Lower lobe of right lung (tissue), 2 donors: Measurements from ENCODE around the gene IHH. TPM values are rescaled to one million over a fixed set of nuclear protein-coding genes. Genes with fewer than 3 reads are reported as not detected.
A peak's percentile ranks its signal among the peaks of the same experiment; 100 is the strongest.

Experiments
- ATAC-seq, 2 donors: fragments of 200-7000 bp; cut with Tn5 transposase; one replicate each; pipeline ENCODE4 v1.9.1; 2020 to 2022; ENCODE audit warnings: mild to moderate bottlenecking in 2 of 2, moderate library complexity in 2 of 2
- DNase-seq: peaks from one replicate; pipeline ENCODE4 v3.0.0-alpha.2; 2020
- H3K27ac ChIP-seq: fragments of 200-600 bp; one replicate; pipeline ENCODE4 v1.8.0; 2022
- H3K27me3 ChIP-seq: fragments of 200-600 bp; one replicate; pipeline ENCODE4 v1.8.0; 2022; ENCODE audit warnings: low read depth
- H3K36me3 ChIP-seq: fragments of 200-600 bp; one replicate; pipeline ENCODE4 v1.8.0; 2022; ENCODE audit warnings: mild to moderate bottlenecking
- H3K4me1 ChIP-seq: fragments of 200-600 bp; one replicate; pipeline ENCODE4 v1.8.0; 2022
- H3K4me3 ChIP-seq: fragments of 200-600 bp; one replicate; pipeline ENCODE4 v1.8.0; 2022; ENCODE audit warnings: mild to moderate bottlenecking
- H3K9me3 ChIP-seq: fragments of 200-600 bp; one replicate; pipeline ENCODE4 v1.8.0; 2022
- intact Hi-C: fragments of 100-400 bp; cut with DNase I; formaldehyde crosslinking; loops from one replicate; pipeline ENCODE4 v1.11.0; 2022
- long read RNA-seq: library from polyadenylated mRNA; unstranded; transcript quantifications from one replicate; pipeline ENCODE4 v2.0.0, GENCODE V29; 2021
- total RNA-seq: library from RNA; stranded (reverse); fragmentation: NEBNext Ultra II Directional; extraction: Animal tissue kit (Norgen Biotek cat#: 25700); gene quantifications from one replicate; pipeline ENCODE4 v1.2.1, GENCODE V29; 2021
- TF ChIP-seq, protein P1 (sequence below): fragments of 200-600 bp; IDR thresholded peaks from one replicate; pipeline ENCODE4 v1.8.0; 2022; ENCODE audit warnings: antibody characterized with exemption, mild to moderate bottlenecking
- donor health status: DM: no; HTN: yes; CAD: no; lungs with severe emphysema.

The IHH gene
- total RNA-seq, result 0.71 TPM
- long read RNA-seq, partial matches to known transcripts, result 1 of 3 reads
- long read RNA-seq, other reads (novel, unspliced or antisense), result 0 of 3 reads

DNA sequence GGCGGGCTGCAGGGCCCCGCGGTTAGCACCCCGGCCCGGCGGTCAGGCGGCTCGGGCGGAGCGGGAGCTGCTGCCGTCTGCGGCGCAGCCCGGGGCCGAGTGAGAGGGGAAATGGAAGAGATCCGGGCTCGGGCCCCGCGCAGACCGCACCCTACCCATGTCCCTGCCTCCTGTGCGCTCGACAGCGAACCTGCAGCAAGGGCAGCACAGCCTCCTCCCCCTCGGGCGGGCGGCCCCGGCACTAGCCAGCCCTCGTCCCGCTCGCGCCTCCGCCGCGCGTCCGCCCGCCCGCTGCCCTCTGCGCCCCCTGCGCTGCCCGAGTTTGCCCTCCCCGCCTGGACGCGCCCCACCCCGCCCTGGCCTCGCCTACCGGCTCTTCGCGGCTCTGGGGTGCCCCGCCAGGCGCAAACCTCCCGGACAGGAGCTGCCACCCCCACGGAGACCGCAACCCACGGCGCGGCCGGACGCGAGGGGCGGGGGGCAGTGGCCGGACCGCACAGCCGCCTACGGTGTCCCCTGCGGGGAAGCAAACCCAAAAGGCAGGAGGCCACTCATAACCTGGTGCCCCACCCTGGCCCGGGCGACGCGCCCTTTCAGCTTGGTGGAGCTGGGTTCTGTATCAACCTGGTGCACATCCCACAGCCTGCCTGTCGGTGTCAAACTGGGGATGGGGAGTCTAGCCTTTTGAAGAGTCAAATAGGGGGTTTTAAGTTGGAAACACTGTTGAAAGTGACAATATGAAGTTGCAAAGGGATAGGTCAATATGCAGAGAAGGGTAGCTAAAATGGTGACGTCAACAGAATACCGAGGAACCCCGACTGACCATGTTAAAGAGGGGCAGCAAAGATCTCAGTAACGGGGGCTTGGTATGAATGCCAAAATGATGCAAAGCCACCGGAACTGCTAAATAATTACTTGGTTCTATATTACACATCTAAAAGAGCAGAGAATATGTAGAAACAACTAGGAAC is at the start of gene IHH:
Gene IHH (minus strand): TSS at position 101 of the 971 bp plus-strand sequence. CDS start 454 bp downstream, outside the sequence.
- Histone ChIP-seq H3K4me3 (peak within 1 kb of the TSS; percentile 46), H3K27ac (no peak within 1 kb of the TSS), H3K36me3 (no peaks in the 10 kb centered on the region), H3K9me3 (no peaks in the 10 kb centered on the region), H3K27me3 (peaks cover 59% of the 10 kb centered on the region), H3K4me1 (peaks cover 39% of the 10 kb centered on the region)
- peak; percentile 56 for DNase-seq
- intact Hi-C loops, result no loop called here
- peak; percentile 3 to 15 for ATAC-seq
- TF ChIP-seq, protein P1, sequence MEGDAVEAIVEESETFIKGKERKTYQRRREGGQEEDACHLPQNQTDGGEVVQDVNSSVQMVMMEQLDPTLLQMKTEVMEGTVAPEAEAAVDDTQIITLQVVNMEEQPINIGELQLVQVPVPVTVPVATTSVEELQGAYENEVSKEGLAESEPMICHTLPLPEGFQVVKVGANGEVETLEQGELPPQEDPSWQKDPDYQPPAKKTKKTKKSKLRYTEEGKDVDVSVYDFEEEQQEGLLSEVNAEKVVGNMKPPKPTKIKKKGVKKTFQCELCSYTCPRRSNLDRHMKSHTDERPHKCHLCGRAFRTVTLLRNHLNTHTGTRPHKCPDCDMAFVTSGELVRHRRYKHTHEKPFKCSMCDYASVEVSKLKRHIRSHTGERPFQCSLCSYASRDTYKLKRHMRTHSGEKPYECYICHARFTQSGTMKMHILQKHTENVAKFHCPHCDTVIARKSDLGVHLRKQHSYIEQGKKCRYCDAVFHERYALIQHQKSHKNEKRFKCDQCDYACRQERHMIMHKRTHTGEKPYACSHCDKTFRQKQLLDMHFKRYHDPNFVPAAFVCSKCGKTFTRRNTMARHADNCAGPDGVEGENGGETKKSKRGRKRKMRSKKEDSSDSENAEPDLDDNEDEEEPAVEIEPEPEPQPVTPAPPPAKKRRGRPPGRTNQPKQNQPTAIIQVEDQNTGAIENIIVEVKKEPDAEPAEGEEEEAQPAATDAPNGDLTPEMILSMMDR, result no peak

DNA sequence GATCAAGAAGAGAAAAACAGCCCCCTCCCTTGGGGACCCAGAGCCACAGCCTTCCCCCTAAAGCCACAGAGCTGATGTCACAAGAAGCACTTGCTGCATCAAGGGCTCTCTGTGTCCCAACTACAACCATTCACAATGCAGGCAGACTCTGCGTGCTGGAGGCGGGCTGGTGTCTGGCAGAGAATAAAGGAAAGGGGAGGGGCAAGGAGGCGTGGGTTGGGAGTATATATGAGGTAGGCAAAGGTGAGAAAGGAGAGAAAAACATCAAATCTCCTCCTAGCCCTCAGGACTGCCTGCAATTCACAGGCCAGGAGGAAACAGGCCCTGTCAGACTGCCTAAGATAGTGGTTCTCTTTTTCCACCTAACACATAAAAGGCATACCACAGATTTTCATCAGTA is 48.8 kb upstream of the IHH start:
- DNase-seq (peak; percentile 67), ATAC-seq (peak; percentile 87 to 90)
- Histone ChIP-seq H3K9me3 (no peaks in the 10 kb centered on the region), H3K4me1 (peaks cover 23% of the 10 kb centered on the region), H3K4me3 (no peak overlapping the region), H3K36me3 (no peaks in the 10 kb centered on the region), H3K27me3 (no peaks in the 10 kb centered on the region), H3K27ac (peak overlapping the region; percentile 12)
- TF ChIP-seq, protein P1, result no peak
- intact Hi-C loops, result no loop called here

DNA sequence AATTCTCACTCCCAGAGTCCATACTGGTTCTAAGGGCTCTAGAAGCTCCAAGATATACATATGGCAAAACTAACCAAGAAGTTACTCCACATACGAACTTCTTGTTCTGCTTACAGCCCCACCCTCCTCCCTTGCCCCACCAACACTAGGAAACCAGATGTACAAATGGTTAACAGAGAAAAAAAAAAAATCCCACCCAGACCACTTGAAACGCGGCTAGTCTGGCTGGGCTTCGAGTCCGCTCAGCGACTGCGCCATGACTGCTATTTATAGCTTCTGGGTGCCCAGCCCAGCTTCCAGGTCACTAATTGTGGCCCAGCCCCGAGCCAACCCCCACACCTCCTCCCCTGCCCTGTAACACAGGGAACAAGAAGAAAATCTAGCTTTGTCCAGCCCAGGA is 47.0 kb upstream of the IHH start:
- TF ChIP-seq, protein P1, result no peak
- no peaks in the 10 kb centered on the region for H3K36me3 ChIP-seq
- H3K27ac ChIP-seq, result peak overlapping the region; percentile 2
- DNase-seq (peak; percentile 55), ATAC-seq (peak; percentile 69 to 74)
- H3K27me3 ChIP-seq, result no peaks in the 10 kb centered on the region
- no peak overlapping the region for H3K4me3 ChIP-seq
- intact Hi-C loops, result no loop called here
- peaks cover 23% of the 10 kb centered on the region for H3K4me1 ChIP-seq
- H3K9me3 ChIP-seq, result no peaks in the 10 kb centered on the region

DNA sequence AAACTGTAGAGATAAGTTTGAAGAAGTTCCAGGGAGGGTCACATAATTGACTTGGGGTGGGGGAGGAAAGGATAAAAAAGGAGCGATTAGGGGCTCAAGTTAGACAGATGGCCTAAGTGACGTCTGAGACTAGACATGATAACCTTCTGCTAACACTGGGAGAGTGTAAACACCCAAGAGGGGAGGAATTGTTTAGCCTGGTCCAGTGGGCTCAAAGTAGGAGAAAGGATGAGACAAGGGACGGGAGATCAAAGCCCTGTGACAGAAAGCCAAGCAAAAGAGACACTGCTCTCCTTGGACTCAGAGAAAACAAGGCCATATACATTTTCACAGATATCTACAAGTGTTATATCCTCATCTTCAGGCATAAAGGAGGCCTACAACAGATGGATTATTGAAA is 45.5 kb upstream of the IHH start:
- Histone ChIP-seq H3K27ac (no peak overlapping the region), H3K36me3 (no peaks in the 10 kb centered on the region), H3K9me3 (no peaks in the 10 kb centered on the region), H3K4me1 (peaks cover 23% of the 10 kb centered on the region), H3K27me3 (no peaks in the 10 kb centered on the region), H3K4me3 (no peak overlapping the region)
- no peak for DNase-seq
- no peak for ATAC-seq
- TF ChIP-seq, protein P1, result no peak
- intact Hi-C loops, result no loop called here

DNA sequence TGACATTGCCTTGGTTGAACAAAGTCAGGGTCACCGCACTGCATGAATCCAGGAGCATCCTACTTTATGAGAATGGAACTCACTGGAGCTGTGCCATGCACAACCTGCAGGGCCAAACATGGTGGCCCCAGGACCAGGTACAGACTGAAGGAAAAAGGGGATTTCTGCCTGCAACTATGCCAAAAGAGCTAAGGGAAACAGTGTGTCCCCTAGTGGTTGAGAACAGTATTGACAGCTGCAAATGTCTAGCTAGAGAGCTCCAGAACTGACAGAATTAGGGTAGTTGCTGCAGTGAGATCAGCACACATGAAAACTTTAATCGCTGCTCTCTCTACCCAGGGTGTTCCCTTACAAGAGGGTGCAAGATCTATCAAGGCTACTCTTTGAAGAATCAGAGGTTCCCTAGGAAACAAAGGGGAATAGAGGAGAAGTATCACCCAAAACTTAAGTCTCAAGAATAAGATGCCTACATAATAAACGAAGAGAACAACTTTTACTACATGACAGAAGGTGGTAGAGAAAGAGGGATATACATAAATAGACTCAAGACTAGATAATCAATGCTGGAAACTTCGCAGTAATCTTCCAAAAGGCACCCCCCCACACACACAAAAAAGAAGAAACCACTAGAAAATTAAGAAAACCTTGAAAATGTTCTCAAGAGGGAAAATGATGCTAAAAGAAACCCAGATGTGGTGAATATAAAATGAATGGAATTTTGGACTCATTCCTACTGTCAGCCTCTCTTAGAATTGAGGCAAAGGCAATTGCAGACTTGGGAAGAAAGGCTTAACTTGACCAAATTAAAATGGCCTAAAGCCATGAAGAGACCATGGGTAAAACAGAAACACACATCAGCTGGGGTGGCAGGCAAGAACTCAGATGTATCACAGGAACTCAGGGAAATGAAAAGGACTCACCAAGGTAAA is 43.6 kb upstream of the IHH start:
- Histone ChIP-seq H3K27ac (no peak overlapping the region), H3K36me3 (no peaks in the 10 kb centered on the region), H3K4me3 (no peak overlapping the region), H3K9me3 (no peaks in the 10 kb centered on the region), H3K27me3 (no peaks in the 10 kb centered on the region), H3K4me1 (peaks cover 16% of the 10 kb centered on the region)
- TF ChIP-seq, protein P1, result peak; percentile 68
- intact Hi-C loops, result no loop called here
- ATAC-seq, result peak; percentile 53 to 61
- no peak for DNase-seq
